HG02943 (cell line): ENCODE data around the gene EXOC6B.

Experiments
- ATAC-seq: cut with Tn5 transposase; IDR thresholded peaks from one replicate; pipeline ENCODE4 v1.9.1; 2021; ENCODE audit warnings: mild to moderate bottlenecking, low read depth, moderate library complexity; ENCODE audit not compliant: unreplicated experiment

The EXOC6B gene

GRCh38 chr2:72254831-72255451 is 570.9 kb downstream of the EXOC6B start:
- no peak for ATAC-seq

GRCh38 chr2:72238311-72238710 is 587.5 kb downstream of the EXOC6B start:
- ATAC-seq: no peak

GRCh38 chr2:72237549-72237948 is 588.3 kb downstream of the EXOC6B start:
- no peak for ATAC-seq

GRCh38 chr2:72236445-72237067 is 589.3 kb downstream of the EXOC6B start:
- ATAC-seq: no peak

- ATAC-seq: no peak
Observed at GRCh38 chr2:72235497-72236415, 590.1 kb downstream of the EXOC6B start.

- no peak for ATAC-seq
Observed at GRCh38 chr2:72233211-72233610, 592.6 kb downstream of the EXOC6B start.

- ATAC-seq: no peak
Observed at GRCh38 chr2:72222829-72223564, 602.8 kb downstream of the EXOC6B start.

- no peak for ATAC-seq
Observed at GRCh38 chr2:72220170-72220569, 605.7 kb downstream of the EXOC6B start.

- no peak for ATAC-seq
Observed at GRCh38 chr2:72214429-72215143, 611.2 kb downstream of the EXOC6B start.

GRCh38 chr2:72212486-72212855 is 613.4 kb downstream of the EXOC6B start:
- no peak for ATAC-seq

- no peak for ATAC-seq
Observed at GRCh38 chr2:72211777-72212485, 613.9 kb downstream of the EXOC6B start.

- no peak for ATAC-seq
Observed at GRCh38 chr2:72211350-72211749, 614.5 kb downstream of the EXOC6B start.

GRCh38 chr2:72210470-72210869 is 615.4 kb downstream of the EXOC6B start:
- no peak for ATAC-seq

- no peak for ATAC-seq
Observed at GRCh38 chr2:72208225-72208624, 617.6 kb downstream of the EXOC6B start.

GRCh38 chr2:72207334-72207733 is 618.5 kb downstream of the EXOC6B start:
- no peak for ATAC-seq

GRCh38 chr2:72205504-72205881 is 620.3 kb downstream of the EXOC6B start:
- ATAC-seq: no peak

GRCh38 chr2:72204786-72205503 is 620.9 kb downstream of the EXOC6B start:
- ATAC-seq: no peak

GRCh38 chr2:72204156-72204785 is 621.6 kb downstream of the EXOC6B start:
- no peak for ATAC-seq
